HG03354 (cell line): ENCODE measurements around the gene LRP8.

Experiments used
- ATAC-seq: cut with Tn5 transposase; IDR thresholded peaks from one replicate; pipeline ENCODE4 v1.9.1; 2021; ENCODE audit warnings: mild to moderate bottlenecking; ENCODE audit not compliant: unreplicated experiment, poor library complexity, severe bottlenecking

LRP8 gene

GRCh38 chr1:53273526-53273925 lies 54.3 kb downstream of the LRP8 start:
- ATAC-seq: no peak

- no peak for ATAC-seq
These were observed 55.5 kb downstream of the LRP8 start for GRCh38 chr1:53272349-53272748.

GRCh38 chr1:53271446-53272090 lies 56.3 kb downstream of the LRP8 start:
- ATAC-seq: no peak

- no peak for ATAC-seq
These were observed 57.0 kb downstream of the LRP8 start for GRCh38 chr1:53270873-53271272.

GRCh38 chr1:53270107-53270506 lies 57.8 kb downstream of the LRP8 start:
- ATAC-seq: no peak

GRCh38 chr1:53267761-53268160 lies 60.1 kb downstream of the LRP8 start:
- no peak for ATAC-seq

DNA sequence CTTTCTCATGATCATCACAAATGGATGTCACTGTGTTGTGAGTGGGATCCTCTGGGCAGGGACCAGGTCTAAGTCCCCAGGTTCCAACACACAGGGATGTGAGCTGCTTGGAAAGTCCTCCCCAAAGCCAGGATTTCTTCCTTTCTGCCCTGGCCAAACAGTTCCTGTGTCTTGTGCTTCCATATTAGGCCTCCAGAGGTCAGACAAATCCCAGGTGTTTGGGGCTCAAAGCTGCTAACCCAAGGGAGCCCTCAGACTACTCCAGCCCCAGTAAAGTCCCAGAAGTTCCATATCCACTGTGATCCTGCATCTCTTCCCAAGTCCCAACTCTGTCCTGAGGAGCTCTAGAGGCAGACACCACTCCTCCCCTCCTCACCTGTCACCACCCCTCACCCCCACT lies 61.8 kb downstream of the LRP8 start:
- ATAC-seq: no peak

GRCh38 chr1:53265581-53265980 lies 62.3 kb downstream of the LRP8 start:
- ATAC-seq: no peak

DNA sequence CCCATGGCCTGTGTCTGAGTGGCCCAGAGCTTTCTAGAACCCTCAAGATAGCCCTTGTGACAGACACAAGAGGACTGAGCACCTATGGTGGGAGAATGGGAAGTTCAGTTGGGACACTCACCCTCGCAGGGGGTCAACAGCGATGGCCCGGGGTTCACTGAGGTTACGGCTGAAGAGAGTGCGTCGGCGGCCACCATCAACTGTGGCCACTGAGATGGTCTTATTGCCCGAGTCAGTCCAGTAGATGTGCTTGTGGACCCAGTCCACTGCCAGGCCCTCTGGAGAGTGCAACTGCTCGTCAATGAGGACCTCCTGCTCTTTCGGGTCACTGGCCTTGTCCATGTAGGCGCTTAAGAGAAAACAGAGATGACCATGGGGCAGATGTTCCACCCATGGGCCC lies 63.8 kb downstream of the LRP8 start:
- no peak for ATAC-seq

DNA sequence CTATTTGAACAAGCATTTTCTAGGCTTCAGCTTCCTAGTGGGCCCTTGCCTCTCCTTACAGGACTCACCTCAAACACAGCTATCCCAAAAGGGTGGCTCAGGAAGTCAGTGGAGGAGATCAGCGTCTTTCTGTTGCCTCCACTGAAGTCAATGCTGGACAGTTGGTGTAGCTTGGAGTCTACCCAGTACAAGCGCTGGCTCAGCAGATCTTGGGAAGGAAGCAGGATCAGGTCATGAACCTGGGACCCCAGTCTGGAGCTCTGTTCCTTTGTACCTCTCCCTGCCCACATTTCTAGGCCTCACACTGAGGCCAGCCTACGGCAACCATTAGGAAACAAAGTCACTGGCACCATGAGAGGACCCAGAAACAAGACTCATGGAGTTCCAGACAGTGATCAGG lies 65.9 kb downstream of the LRP8 start:
- no peak for ATAC-seq

- no peak for ATAC-seq
These were observed 67.1 kb downstream of the LRP8 start for GRCh38 chr1:53260631-53261247.

- ATAC-seq: peak; percentile 87
These were observed 67.9 kb downstream of the LRP8 start for GRCh38 chr1:53259932-53260331.

- ATAC-seq: no peak
These were observed 69.7 kb downstream of the LRP8 start for GRCh38 chr1:53258216-53258615.

GRCh38 chr1:53257454-53258081 lies 70.3 kb downstream of the LRP8 start:
- ATAC-seq: no peak

- ATAC-seq: no peak
These were observed 71.1 kb downstream of the LRP8 start for GRCh38 chr1:53256511-53257453.

GRCh38 chr1:53255031-53255430 lies 72.8 kb downstream of the LRP8 start:
- ATAC-seq: no peak

DNA sequence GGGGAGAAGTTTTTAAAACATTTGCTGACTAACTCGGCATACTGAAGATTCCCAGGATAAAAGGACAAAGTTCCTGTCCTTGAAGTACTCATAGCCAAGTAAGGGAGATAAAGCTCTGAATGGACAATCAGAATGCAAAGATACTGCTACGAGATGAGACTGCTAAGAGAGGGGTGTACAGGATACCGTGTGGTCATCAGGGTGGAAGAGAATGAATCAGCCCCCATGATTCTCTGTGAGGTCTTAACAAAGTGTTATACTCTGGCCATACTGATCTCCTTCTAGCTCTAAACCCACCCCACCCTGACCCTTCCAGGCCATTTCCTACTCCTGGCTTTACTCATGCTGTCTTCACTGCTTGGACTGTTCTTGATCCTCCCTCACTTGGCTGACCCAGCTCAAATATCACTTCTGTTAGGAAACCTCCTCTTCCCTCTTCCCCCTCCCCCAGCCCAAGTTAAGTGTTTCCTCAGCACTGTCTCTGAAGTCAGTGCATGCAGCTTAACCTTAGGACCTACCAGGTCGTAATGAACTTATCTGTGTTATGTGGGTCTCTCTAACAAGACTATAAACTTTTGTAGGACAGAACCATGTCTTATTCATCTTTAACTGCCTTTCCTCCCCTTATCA lies 73.7 kb downstream of the LRP8 start:
- ATAC-seq: no peak

- no peak for ATAC-seq
These were observed 77.5 kb downstream of the LRP8 start for GRCh38 chr1:53250325-53250724.

GRCh38 chr1:53249706-53250105 lies 78.2 kb downstream of the LRP8 start:
- ATAC-seq: no peak
